GM21825 (cell line): ENCODE measurements around the gene CUBN.
"Not testable (repeated sequence)": the region's sequence is repeated elsewhere in the genome, so short reads cannot be mapped to it uniquely, and the experiment has no call there.

Experiments
- ATAC-seq: cut with Tn5 transposase; IDR thresholded peaks from one replicate; pipeline ENCODE4 v1.9.1; 2021; ENCODE audit warnings: mild to moderate bottlenecking, moderate library complexity; ENCODE audit not compliant: unreplicated experiment

CUBN gene

GRCh38 chr10:16835228-16835627, 294.4 kb downstream of the CUBN start:
- no peak for ATAC-seq

- ATAC-seq: no peak
These were observed 297.1 kb downstream of the CUBN start for GRCh38 chr10:16832351-16833080.

GRCh38 chr10:16828701-16829175, 300.9 kb downstream of the CUBN start:
- no peak for ATAC-seq

- no peak for ATAC-seq
These were observed 301.5 kb downstream of the CUBN start for GRCh38 chr10:16828114-16828568.

- ATAC-seq: not testable (repeated sequence)
These were observed 302.1 kb downstream of the CUBN start for GRCh38 chr10:16827474-16827873.

- ATAC-seq: no peak
These were observed 306.8 kb downstream of the CUBN start for GRCh38 chr10:16822726-16823360.

- ATAC-seq: no peak
These were observed 307.6 kb downstream of the CUBN start for GRCh38 chr10:16822027-16822426.

GRCh38 chr10:16820421-16820820, 309.2 kb downstream of the CUBN start:
- no peak for ATAC-seq

GRCh38 chr10:16820018-16820417, 309.6 kb downstream of the CUBN start:
- ATAC-seq: no peak

GRCh38 chr10:16819436-16819835, 310.2 kb downstream of the CUBN start:
- no peak for ATAC-seq

GRCh38 chr10:16819026-16819425, 310.6 kb downstream of the CUBN start:
- no peak for ATAC-seq

- ATAC-seq: peak; percentile 99
These were observed 312.2 kb downstream of the CUBN start, which contains the start of gene RSU1 for GRCh38 chr10:16817125-16818019. TSS of gene RSU1 (minus strand) at chr10:16817424. CDS start at chr10:16817081, 343 bp downstream.

GRCh38 chr10:16816830-16817124, 312.8 kb downstream of the CUBN start:
- ATAC-seq: no peak

GRCh38 chr10:16816171-16816570, 313.4 kb downstream of the CUBN start:
- no peak for ATAC-seq

- ATAC-seq: no peak
These were observed 315.6 kb downstream of the CUBN start for GRCh38 chr10:16814012-16814411.

- no peak for ATAC-seq
These were observed 316.9 kb downstream of the CUBN start for GRCh38 chr10:16812676-16813075.

GRCh38 chr10:16811765-16812164, 317.8 kb downstream of the CUBN start:
- no peak for ATAC-seq

GRCh38 chr10:16811292-16811691, 318.3 kb downstream of the CUBN start:
- ATAC-seq: no peak

GRCh38 chr10:16809074-16809718, 320.4 kb downstream of the CUBN start:
- peak; percentile 83 for ATAC-seq

GRCh38 chr10:16804123-16804522, 325.5 kb downstream of the CUBN start:
- no peak for ATAC-seq

GRCh38 chr10:16803464-16803863, 326.1 kb downstream of the CUBN start:
- ATAC-seq: no peak
